ENCODE measurements around the gene TGM4. TPM values are rescaled to one million over a fixed set of nuclear protein-coding genes. Genes with fewer than 3 reads are reported as not detected.
"Not testable (repeated sequence)": the region's sequence is repeated elsewhere in the genome, so short reads cannot be mapped to it uniquely, and the experiment has no call there.

TGM4 gene
- polyA plus RNA-seq, 1 donor, result not detected

- DNase-seq (ENCODE audit: low read depth), result no peak
Measured at GRCh38 chr3:44914936-44915335, 40.5 kb downstream of the TGM4 start.

- DNase-seq (ENCODE audit: low read depth), result no peak
Measured at GRCh38 chr3:44915702-44916438, 41.5 kb downstream of the TGM4 start.

- DNase-seq (ENCODE audit: low read depth), result no peak
Measured at GRCh38 chr3:44918087-44918486, 43.7 kb downstream of the TGM4 start.

DNA sequence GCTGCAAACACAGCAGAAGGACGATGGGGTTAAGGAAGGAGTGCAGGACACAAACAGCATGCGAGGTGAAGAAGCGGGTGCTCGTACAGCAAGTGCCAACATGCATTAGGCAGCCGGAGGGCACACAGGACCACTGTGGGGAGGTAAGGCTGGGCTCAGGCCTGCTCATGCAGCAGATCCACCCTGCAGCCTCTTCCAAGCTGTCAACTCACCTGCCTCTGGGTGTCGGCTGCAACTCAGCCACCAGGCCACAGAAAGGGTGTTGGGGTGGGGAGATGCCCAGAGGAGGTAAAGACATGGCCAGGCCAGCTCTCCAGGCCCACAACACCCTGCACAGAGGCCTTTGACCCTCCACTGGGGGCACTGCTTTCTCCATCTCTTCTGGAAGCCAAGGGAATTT lies 44.2 kb downstream of the TGM4 start:
- no peak for DNase-seq (ENCODE audit: low read depth)

- DNase-seq (ENCODE audit: low read depth), result no peak
Measured at GRCh38 chr3:44920081-44920480, 45.7 kb downstream of the TGM4 start.

- DNase-seq (ENCODE audit: low read depth), result no peak
Measured at GRCh38 chr3:44923632-44924456, 49.4 kb downstream of the TGM4 start.

DNA sequence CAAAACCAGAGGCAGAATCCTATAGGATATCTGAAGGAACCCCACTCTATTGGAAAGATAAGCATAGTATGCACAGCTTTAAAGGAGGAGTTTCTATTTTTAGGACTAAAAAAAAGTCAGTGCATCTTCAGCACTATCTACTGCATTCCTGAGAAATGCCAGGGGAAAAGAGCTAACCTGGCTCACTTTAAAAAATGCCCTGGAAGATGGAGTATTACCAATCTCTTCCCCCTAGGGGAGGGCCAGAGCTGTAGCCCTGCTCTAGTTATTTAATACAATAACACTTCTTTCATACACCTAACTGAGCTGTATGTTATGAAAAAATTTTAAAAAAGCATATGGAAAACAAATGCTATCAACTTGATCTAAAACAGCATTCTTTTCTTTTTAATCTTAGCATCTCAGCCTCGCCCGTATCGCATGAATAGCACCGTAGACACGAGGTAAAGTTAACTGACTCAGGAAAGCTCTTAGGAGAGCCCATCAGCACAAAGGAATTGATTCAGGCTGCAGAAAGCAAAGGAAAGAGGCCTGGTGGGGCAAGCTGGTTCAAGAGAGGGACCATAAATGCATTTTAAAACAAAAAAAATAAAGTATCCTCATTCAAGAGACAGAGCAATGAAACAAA lies 50.2 kb downstream of the TGM4 start:
- no peak for DNase-seq (ENCODE audit: low read depth)

DNA sequence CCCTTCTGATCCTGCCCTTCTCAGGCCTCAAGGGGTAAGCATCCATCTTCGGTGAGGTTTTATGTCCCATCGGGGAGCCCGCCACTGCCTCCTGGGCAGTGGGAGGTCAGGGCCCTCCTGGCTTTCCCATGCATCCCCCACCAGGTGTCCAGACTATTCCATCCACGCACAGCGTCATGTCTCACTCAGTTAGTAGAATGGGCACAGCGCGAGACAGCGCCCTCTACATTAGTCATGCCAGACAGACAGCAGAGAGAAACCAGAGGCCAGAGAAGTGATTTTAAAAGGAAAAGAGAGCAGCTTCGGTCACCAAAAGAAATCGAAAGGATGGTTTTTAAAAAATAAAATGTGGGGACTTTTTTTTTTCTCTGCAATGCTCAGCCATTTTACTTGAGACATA lies 51.8 kb downstream of the TGM4 start:
- no peak for DNase-seq (ENCODE audit: low read depth)

GRCh38 chr3:44926921-44927320 lies 52.5 kb downstream of the TGM4 start:
- DNase-seq (ENCODE audit: low read depth), result no peak

DNA sequence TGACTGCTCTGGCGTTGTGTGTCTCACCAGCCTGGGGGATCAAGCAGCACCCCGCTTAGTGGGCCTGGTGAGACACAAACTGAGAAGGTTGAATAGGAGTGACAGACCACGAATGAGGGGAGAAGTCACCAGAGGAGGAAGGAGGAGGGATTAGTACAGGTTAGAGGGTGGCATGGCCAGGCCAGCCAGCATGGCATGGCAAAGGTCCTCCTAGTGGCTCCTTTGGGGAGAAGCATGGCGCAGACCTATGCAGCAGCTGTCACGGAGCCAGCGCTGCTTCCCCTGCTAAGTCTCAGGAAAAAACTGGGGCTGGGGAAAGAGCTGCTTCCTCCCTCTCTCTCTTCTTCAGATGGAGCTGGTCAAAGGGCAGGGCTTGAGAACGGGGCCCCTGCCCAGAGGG lies 53.0 kb downstream of the TGM4 start:
- no peak for DNase-seq (ENCODE audit: low read depth)

GRCh38 chr3:44929782-44930181 lies 55.4 kb downstream of the TGM4 start:
- no peak for DNase-seq (ENCODE audit: low read depth)

DNA sequence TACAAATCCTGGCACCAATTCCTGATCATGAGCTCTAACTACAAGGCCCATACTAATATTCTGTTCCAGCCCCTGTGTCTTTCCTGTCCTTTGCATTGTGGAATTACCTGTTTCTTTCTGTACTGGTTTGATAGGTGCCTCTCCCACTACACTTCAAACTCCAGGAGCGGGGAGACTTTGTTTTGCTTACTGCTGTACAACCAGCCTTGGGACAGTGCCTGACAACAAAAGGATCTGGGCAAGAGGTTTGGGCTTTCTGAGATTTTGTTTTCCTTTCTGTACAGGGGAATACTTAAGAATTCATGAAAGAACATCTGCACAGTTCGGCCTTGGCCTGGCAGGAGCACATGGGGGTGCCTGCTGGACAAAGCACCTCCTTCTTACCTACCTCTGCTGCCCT lies 56.5 kb downstream of the TGM4 start:
- no peak for DNase-seq (ENCODE audit: low read depth)

GRCh38 chr3:44931791-44932190 lies 57.4 kb downstream of the TGM4 start:
- no peak for DNase-seq (ENCODE audit: low read depth)

- no peak for DNase-seq (ENCODE audit: low read depth)
Measured at GRCh38 chr3:44932271-44932670, 57.9 kb downstream of the TGM4 start.

GRCh38 chr3:44932986-44933944 lies 58.9 kb downstream of the TGM4 start:
- DNase-seq (ENCODE audit: low read depth), result no peak

DNA sequence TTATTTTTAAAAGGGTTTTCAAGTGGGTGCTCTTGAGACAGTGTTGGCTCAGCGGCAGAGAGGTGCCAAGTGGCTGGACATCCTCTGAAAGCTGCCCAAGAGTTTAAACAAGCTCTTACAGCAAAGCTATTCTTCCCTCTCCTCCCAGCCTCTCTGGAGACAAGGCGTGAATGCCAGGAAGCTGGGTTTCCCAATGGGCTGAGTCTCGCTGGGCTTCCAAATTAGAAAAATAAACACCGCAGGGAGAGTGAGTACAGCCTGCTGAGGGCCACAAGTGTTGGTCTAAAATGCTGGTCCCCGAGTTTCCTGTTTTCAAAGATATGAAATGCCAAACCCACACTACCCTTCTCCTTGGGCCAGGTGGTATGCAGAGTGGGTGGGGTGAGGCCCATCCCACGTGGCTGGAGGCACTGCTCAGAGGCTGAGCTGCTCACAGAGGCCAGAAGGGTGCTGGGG lies 65.2 kb downstream of the TGM4 start:
- no peak for DNase-seq (ENCODE audit: low read depth)

- DNase-seq (ENCODE audit: low read depth), result no peak
Measured at GRCh38 chr3:44942202-44942921, 68.0 kb downstream of the TGM4 start.

- DNase-seq (ENCODE audit: low read depth), result no peak
Measured at GRCh38 chr3:44948239-44948638, 73.8 kb downstream of the TGM4 start.

DNA sequence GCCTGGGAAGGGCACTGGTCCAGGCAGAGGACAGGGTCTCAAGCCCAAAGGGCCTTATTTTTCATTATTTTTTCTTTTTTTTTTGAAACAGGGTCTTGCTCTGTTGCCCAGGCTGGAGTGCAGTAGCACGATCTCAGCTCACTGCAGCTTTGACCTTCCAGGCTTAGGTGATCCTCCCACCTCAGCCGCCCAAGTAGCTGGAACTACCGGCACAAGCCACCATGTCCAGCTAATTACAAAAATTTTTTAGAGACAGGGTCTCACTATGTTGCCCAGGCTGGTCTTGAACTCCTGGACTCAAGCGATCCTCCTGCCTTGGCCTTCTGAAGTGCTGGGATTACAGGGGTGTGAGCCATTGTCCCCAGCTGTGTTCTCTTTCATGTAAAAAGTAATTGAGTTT lies 75.4 kb downstream of the TGM4 start:
- DNase-seq (ENCODE audit: low read depth), result not testable (repeated sequence)

GRCh38 chr3:44950275-44950734 lies 75.9 kb downstream of the TGM4 start:
- DNase-seq (ENCODE audit: low read depth), result no peak

GRCh38 chr3:44952689-44953088 lies 78.3 kb downstream of the TGM4 start:
- DNase-seq (ENCODE audit: low read depth), result no peak

Data from forelimb muscle (tissue), 1 donor.